Inflammatory macrophage treated with lipopolysaccharide for 1 hour (primary cell): ENCODE results near the gene NTRK3.
"Not testable (repeated sequence)": the region's sequence is repeated elsewhere in the genome, so short reads cannot be mapped to it uniquely, and the experiment has no call there.

Source experiments
- DNase-seq, 2 donors: peaks; one replicate each; pipeline ENCODE4 v3.0.0-alpha.2; 2020 to 2022

Gene NTRK3

GRCh38 chr15:88115486-88116152, 140.9 kb downstream of the NTRK3 start:
- no peak for DNase-seq

- DNase-seq, result no peak
These were observed 142.8 kb downstream of the NTRK3 start for GRCh38 chr15:88113613-88114308.

- DNase-seq, result no peak
These were observed 147.5 kb downstream of the NTRK3 start for GRCh38 chr15:88108991-88109390.

DNA sequence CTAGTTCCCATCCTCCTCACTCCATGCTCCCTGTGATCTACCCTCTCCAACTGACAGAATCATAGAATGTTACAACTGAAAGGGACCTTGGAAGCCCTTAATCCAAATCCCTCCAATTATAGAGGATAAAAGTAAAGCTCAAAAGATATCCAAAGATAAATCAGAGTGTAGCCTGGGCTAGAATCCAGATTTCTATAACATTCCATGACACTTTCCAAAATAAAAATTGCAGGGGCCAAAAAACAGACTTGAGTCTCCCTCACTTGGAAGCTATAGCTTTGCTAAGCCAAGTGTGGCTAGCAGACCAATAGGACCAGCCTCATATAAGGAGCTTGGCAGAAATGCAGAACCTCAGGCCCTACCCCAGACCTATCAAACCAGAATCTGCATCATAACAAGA, 148.1 kb downstream of the NTRK3 start:
- DNase-seq, result no peak

GRCh38 chr15:88106074-88106473, 150.5 kb downstream of the NTRK3 start:
- no peak for DNase-seq

GRCh38 chr15:88104357-88104756, 152.2 kb downstream of the NTRK3 start:
- DNase-seq, result no peak

GRCh38 chr15:88100181-88100580, 156.4 kb downstream of the NTRK3 start:
- DNase-seq, result no peak

DNA sequence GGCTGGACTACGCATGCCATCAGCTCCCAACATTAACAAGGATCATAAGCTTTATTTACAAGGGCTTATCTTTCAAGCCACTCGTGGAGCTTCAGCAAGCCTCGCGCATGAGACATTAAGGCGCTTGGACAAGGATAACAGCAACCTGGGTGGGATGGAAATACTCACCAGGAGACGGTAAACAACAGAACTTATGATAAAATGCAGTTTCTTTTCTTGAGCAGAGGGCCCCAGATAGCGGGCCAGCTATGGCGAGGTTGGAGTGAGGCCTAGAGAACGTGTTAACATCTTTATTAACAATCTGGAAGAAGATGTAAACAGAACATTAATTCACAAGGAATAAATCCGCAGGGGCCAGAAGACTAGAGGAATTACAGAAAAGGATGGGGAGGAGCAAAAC, 158.2 kb downstream of the NTRK3 start:
- DNase-seq, result no peak

DNA sequence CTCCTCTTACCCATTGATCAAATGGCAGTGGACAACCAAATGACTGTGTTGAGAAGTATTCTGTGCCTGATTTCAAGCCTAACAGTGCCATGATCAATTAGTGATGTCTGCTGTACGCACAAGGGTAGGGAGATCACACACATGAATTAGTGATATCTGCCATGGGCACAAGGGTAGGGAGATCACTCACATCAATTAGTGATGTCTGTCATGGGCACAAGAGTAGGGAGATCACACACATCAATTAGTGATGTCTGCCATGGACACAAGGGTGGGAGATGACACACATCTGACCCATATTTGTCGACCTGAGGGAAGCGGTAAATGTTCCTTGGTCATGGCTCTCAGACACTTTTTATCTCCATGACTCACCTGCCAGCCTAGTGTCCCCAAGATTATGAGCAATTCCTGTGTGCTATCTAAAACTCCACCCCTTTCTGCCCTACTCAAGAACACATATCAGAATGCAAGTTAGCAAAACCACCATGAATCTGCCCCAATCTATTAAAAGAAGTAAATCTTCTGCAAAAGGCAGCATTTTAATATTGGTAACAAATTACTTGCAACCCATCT, 165.0 kb downstream of the NTRK3 start:
- DNase-seq, result no peak

GRCh38 chr15:88090481-88091011, 166.0 kb downstream of the NTRK3 start:
- DNase-seq, result no peak

- no peak for DNase-seq
These were observed 166.8 kb downstream of the NTRK3 start for GRCh38 chr15:88089731-88090130.

GRCh38 chr15:88089024-88089620, 167.4 kb downstream of the NTRK3 start:
- DNase-seq, result no peak

DNA sequence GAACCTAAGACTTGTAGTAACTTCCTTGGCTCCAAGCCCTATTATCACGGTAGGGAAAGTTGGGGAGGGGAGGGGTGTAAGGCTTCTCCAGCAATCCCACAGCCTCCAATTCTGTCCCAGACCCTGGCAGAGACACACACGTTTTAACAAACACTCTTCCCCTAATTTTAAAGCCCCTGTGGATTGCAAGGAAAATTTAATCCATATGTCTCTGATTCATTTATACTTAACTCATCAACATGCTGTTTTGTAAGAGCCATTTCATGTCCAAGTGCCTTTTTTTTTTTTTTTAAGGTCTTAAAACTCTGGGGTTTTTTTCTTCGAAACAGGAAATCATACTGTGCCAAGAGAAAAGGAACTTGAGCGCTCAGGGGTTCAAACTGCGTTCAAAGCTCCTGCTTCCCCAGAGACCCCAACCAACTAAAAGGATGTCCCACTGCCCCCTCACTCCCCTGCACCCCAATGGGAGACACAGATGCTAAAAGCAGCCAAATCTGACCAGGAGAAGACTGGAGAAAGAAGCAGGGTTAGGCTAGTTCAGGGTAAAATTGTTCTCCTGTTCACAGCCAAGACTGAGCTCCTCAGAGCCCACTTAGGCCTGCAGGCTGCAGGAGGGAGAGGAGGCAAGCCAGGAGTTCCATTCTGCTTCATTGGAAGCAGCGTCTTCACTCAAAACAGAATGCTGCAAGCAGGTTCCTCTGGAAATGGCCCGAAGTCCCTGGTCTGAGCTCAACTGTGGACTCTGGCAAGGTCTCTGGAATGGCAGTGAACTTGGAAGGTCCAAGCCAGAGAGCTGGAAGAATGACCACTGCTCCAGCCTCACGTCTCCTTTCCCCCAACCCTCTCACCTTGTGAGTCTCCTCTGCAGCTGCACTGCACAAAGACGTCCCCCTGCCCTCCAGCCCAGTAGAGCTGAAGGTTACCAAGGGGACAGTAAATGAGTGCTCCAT, 172.5 kb downstream of the NTRK3 start:
- DNase-seq, result no peak

DNA sequence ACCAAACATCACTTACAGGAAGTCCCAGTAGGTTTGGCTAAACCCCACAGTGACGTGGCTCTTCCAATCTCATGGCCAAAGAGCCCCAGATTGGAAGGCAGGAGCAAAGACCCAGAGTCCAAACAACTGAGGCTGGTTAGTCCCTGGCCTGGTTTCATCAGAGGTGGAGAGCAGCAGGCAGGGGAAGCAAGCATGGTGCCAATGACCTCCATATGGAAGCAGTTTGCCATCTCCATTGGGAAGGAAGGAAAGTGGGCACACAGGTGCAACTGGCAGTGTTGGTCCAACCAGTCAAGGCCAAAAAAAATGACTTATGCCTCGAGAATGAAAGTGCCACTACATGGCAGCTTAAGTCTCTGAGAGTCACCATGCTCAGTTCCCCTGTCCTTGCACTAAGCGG, 175.9 kb downstream of the NTRK3 start:
- DNase-seq, result no peak

DNA sequence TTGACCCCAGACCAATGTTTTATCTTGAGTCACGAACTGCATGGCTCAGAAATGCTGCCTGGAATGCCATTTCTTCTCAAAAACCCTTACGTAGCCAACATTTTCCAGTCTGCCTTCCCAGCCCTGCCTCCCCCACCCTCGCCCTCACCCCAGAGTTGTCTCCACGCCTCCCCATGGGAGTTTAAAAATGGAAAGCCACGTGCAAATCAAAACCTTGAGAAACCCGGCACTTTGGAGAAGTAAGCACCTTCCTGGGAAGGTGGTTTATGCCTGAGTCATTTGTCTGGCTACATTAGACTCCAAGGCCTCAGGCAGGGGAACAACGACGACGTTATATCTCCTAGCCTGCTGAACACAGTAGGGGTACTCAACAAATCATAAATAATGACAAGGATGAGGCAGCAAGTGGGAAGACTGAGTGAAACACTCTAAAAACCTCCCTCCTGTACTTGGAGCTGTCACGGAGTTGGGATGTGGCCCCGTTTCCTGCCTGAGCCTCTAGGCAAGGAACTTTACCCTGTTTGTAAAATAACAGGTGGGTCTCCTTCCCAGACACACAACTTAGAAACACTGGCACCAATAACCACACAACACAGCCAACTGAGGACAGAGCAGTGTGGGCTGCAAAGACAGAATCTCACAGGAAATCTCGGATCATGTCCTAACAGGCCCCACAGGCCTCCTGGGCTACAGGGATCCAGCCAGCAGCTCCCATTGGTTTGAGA, 179.1 kb downstream of the NTRK3 start:
- DNase-seq, result no peak

- DNase-seq, result no peak
These were observed 180.2 kb downstream of the NTRK3 start for GRCh38 chr15:88076328-88076727.

- DNase-seq, result no peak
These were observed 181.4 kb downstream of the NTRK3 start for GRCh38 chr15:88075102-88075501.

- DNase-seq, result no peak
These were observed 182.2 kb downstream of the NTRK3 start for GRCh38 chr15:88074386-88074785.

DNA sequence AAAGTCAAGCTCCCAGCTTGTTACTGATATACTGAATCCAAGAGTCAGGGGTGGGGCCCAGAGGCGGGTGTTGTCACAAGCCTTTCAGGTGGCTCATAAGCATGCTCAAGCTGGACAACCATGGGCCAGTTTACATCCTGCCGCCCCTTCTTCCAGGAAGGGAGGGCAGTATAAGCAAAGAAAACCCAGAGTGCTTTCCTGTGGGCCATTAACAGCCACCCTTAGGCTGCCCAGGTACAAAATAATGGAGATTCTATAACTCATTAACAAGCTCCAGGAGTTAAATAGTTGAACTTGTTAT, 183.2 kb downstream of the NTRK3 start:
- no peak for DNase-seq

DNA sequence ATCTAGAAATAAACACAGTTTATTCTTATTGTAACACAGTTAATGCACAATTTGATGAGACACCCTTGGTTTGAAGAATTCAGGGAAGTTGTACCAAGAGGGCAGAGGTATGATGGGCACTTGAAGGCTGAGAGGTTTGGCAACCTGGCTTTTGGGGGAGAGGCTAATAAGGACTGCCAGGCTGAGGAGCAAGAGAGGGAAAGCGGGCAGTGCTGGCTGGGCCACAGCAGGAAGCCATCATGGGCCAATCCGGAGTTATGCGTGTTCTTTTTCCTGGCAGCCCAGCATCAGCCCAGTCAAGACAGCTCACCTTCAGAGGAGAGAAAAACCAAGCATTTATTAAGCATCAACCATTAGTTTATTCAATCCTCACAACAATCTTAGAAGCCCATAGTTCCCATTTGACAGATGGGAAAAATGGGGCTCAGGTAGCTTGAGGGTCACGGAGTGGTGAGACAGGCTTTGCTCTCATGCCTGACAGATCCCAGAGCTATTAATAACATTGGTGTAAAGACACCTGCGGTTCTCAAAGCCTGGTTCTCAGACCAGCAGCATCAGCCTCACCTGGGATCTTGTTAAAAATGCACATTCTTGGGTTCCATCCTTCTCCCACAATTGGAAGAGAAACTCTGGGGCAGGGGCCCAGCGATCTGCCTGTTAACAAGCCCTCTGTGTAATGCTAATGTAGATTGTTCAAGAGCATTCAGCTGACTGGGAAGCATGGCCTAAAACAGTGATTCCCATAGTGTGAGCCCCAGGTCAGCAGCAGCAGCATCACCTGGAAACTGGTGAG, 183.7 kb downstream of the NTRK3 start:
- DNase-seq, result no peak

GRCh38 chr15:88072133-88072532, 184.4 kb downstream of the NTRK3 start:
- not testable (repeated sequence) for DNase-seq
